Transverse colon (tissue), 4 donors: ENCODE data around the gene KCNC4.

Experiments used
- POLR2AphosphoS5 ChIP-seq, 3 donors: sonication (generic); formaldehyde crosslinking; IDR thresholded peaks; one replicate each; pipeline ENCODE4 v1.6.1; 2016; ENCODE audit warnings: antibody characterized with exemption in 3 of 3
- TF ChIP-seq, protein P1 (sequence below), 5 experiments: fragments of 200-600 bp in 3 of 5; fragments of 450-650 bp in 2 of 5; sonication (generic) in 3 of 5; IDR thresholded peaks; 1 replicate in 2 of 5; 2 replicates in 3 of 5; pipeline ENCODE4 v1.5.1; 2016 to 2017; ENCODE audit warnings: antibody characterized with exemption in 5 of 5, inconsistent platforms in 3 of 5, mild to moderate bottlenecking in 2 of 5, moderate library complexity in 1 of 5

DNA sequence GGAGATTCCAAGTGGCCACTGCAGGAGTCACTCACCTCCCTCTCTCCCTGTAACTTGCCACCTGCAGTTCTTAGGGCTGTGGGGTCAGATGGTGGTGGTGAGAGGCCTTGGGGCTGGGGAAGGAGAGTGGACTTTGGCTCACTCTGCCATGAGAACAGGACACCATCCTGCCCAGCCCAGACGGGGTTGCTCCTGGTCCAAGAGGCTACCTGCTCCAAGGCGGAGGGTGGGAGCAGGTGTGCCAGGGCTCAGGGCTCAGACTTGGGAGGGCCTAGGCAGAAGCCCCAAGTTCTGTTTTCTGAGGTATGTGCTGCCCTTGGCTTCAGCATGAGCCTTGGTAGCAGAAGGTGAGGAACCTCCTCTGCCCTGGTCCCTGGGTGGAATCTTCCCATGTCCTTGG, 11.4 kb upstream of the KCNC4 start:
- TF ChIP-seq, protein P1, sequence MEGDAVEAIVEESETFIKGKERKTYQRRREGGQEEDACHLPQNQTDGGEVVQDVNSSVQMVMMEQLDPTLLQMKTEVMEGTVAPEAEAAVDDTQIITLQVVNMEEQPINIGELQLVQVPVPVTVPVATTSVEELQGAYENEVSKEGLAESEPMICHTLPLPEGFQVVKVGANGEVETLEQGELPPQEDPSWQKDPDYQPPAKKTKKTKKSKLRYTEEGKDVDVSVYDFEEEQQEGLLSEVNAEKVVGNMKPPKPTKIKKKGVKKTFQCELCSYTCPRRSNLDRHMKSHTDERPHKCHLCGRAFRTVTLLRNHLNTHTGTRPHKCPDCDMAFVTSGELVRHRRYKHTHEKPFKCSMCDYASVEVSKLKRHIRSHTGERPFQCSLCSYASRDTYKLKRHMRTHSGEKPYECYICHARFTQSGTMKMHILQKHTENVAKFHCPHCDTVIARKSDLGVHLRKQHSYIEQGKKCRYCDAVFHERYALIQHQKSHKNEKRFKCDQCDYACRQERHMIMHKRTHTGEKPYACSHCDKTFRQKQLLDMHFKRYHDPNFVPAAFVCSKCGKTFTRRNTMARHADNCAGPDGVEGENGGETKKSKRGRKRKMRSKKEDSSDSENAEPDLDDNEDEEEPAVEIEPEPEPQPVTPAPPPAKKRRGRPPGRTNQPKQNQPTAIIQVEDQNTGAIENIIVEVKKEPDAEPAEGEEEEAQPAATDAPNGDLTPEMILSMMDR (IDR thresholded peaks at IDR 0.05): no peak
- no peak for TF ChIP-seq POLR2AphosphoS5 (IDR thresholded peaks at IDR 0.05)
